ENCODE measurements around the gene CASKIN2.

The CASKIN2 gene

DNA sequence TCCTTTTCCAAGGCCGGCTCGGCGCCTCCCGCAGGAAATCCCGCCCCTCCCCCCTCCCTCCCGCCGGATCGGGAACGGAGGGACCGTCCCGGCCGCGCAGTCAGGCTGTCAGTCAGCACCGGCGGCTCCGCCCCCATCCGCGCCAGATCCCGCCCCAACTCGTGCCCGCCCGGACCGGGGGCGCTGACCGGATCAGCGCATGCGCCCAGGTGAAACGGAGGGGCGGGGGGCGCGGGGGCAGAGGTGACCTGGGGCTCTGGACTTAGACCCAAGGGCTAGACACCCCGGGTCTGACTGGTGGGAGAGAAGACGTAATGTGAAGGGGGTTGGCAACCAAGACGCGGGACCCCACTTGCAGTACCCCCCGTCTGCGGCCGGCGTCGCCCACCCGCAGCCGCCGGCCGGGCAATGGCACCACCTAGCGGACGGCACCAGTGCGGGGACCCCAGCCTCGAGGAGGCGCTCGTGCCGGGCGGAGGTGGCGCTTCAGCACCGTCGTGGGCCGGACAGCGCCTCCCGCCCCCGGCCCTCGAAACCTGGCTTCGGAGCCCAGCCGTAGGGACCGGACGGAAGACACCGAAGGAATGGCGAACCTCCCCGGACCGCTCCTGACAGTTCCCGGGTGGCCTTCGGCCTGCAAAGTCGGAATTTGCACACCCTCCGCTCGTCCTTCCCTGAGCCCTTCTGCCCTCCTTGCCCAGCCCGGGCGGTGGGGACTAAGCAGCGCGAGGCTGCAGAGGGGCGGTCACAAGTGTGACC, at the start of gene CASKIN2:
TSS of gene CASKIN2 (minus strand) at position 42 of the 759 bp plus-strand sequence. CDS start 1,733 bp downstream, outside the sequence.
- peak; percentile 41 for DNase-seq

DNA sequence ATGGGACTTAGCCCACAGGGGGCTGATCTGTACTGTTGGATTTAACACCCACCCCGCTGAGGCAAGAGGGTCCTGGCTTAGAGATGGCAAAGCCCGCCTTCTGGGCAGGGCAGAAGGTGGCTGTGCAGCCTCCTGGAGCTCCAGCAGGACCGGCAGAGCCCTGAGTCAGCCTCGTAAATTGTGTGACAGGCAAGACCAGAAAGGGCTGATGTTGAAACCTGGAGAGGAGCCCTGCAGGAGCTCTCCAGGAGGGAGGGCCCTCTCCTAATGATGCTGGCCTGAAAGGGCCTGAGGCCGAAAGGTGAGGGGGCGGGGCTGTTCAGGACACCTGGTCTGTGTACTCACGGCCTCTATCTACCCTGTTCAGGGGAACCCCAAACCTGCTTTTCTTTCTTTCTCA, 49.7 kb upstream of the CASKIN2 start:
- DNase-seq: no peak

DNA sequence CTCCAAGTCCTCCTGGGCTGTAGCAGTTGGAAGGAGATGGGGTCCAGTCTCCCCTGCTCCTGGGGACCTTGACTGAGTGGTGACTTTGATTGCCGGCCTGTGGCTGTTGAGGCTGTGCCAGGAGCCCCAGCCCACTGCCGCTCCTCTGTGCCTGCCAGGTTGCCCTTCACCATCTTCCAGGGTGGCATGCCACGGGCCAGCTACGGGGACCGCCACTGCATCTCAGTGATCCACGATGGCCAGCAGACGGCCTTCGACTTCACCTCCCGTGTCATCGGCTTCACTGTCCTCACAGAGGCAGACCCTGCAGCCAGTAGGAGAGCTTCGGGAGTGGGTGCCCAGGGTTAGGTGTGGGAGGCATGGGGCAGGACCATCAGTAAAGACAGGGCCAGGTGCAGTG, 48.9 kb upstream of the CASKIN2 start:
- no peak for DNase-seq

GRCh38 chr17:75563063-75563758, 47.9 kb upstream of the CASKIN2 start:
- no peak for DNase-seq

- DNase-seq: no peak
These were observed 46.7 kb upstream of the CASKIN2 start for GRCh38 chr17:75561927-75562603.

DNA sequence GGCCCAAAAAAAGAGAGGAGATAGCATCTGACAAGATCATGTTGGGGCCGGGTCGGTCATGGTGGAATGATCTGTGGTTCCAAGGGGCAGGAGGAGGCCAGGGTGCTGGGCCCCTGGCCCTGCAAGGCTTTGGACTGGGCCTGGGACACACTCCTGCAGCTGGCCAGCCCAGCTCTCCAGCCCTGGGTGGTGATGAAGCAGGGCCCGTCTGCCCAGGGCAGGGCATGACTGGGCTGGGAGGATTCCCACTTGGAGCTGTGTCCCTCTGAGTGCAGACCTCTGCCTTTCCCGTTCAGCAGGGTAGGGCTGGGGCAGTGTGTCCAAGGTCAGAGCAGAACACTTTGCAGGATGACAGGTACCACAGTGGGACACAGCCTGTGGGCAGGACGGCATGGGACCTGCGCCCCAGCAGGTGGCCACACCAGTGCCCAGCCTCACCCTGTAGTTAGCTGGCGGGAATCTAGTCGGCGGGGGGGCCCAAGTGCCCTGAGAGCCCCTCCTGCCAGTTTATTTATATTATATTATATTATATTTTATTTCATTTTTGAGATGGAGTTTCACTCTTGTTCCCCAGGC, 44.7 kb upstream of the CASKIN2 start:
- no peak for DNase-seq

- no peak for DNase-seq
These were observed 43.6 kb upstream of the CASKIN2 start for GRCh38 chr17:75558666-75559530.

DNA sequence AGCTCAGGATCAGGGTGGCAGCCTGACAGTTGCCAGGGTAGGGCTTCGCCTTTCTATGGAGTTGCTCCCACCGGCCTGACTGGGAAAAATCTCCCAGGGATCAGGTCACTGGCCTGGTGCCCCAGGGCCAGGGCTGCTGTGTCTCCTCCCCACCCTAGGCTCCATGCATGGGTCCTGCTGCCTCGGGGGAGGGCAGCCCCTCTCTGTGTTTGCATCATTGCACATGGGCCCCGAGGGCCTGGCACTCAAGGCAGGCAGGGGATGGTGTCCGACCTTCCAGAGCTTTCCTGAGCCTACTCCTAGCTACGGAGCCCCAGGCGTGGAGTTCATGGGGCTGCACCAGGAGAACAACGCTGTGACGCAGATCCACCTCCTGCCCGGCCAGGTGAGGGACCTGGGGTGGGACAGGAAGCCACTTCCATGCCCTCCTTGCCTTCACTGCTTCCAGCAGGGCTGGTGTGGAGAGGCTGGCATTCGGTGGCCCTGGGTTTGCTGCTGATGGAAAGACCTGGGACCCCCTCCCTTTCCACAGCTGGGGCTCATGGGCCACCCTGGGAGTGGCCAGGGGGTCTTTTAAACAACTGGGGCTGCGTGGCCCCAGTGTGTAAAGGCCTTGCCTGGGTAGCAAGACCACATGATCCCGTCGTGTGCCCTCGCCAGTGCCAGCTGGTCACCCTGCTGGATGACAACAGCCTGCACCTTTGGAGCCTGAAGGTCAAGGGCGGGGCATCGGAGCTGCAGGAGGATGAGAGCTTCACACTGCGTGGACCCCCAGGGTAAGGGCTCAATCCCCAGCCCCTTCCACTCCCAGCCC, 42.7 kb upstream of the CASKIN2 start:
- no peak for DNase-seq

- DNase-seq: no peak
These were observed 41.9 kb upstream of the CASKIN2 start for GRCh38 chr17:75557075-75557851.

DNA sequence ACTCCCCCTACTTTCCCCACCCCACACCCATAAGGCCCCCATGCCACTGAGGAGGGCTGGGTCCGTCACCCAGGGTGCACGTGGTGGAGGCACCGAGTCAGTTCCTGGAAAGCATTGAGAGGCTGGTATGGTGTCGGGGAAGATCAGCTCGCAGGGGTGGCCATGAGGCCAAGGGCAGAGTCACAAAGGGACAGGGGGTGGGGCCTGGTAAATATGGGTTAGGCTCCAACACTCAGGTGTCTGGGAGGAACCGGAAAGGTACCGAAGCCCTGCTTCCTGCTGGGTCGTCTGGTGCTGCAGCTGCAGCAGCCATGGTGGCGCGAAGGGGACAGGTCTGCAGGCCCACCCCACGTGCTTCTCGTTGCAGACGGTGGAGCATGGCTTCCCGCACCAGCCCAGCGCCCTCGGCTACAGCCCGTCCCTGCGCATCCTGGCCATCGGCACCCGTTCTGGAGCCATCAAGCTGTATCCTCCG, 40.4 kb upstream of the CASKIN2 start:
- no peak for DNase-seq

GRCh38 chr17:75553295-75554110, 38.2 kb upstream of the CASKIN2 start:
- no peak for DNase-seq

DNA sequence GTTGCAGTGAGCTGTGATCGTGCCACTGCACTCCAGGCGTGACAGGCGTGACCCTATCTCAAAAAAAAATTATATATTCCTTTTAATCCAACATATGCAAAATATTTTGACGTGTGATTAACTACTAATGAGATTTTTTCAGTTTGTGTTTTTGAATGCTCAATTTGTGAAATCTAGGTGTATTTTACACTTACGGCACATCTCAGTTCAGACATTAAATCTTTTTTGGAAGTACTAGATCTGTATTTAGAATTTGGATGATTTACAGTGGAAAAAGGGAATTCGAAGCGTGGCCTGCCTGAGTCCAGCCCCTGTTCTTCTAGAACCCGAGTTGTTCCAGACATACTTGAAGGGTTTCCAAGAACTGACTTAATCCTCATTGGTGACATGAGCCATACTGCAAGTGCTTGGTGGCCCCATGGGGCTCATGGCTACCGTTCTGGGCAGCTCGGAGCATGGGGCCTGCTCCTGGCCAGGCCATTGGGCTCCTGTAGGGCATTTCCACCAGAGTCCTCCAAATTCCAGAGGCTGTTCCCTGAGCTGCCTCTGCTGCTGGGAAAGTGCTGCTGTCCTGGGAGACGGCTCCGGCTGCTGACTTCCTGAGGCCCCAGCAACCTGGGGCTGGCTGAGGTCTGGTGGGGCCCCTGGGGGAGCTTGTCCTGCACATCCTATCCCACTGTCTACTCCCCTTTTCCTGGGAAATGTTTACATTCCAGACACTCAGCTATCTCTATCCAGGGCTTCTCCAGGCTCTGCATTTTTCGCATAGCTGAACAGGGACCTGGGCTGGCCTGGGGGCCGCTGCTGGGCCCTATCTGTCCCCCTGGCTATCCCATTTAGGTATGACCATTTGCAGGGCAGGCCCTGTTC, 37.3 kb upstream of the CASKIN2 start:
- no peak for DNase-seq

DNA sequence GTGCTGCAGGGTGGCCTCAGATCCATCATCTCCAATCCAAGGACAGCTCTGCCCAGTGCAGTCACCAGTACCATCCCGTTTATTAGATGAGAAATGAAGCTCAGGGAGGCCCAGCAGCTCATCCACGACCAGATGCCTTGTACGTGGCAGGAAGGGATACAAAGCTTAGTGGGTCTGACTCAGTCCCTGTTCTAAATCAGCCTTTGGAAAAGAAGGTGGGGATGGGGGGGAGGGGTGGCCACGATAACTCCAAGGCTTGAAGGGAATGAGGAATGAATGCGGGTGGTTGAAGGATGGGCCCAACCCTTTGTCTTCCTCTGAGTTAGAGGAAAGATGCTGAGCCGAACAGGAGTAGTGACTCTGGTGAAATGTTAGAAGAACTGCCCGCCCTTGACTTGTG, 35.9 kb upstream of the CASKIN2 start:
- no peak for DNase-seq

DNA sequence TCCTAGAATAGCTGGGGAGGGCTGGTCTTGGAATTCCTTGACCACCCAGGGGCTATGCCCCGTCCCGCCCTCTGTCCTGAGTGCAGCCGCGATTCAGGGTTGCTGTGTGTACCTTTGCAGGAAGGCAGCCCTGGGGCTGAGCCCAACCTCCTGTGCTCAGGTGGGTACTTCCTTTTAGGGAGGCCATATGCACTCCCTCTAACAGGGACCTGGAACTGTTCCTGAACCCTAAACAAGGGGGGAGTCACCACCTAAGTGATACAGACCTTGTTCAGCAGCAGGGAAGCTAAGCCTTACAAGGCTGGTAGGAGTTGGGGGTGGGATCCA, 34.8 kb upstream of the CASKIN2 start:
- no peak for DNase-seq

GRCh38 chr17:75549246-75550138, 34.2 kb upstream of the CASKIN2 start:
- no peak for DNase-seq

GRCh38 chr17:75548813-75549212, 33.5 kb upstream of the CASKIN2 start:
- DNase-seq: no peak

- no peak for DNase-seq
These were observed 31.8 kb upstream of the CASKIN2 start for GRCh38 chr17:75547091-75547490.

DNA sequence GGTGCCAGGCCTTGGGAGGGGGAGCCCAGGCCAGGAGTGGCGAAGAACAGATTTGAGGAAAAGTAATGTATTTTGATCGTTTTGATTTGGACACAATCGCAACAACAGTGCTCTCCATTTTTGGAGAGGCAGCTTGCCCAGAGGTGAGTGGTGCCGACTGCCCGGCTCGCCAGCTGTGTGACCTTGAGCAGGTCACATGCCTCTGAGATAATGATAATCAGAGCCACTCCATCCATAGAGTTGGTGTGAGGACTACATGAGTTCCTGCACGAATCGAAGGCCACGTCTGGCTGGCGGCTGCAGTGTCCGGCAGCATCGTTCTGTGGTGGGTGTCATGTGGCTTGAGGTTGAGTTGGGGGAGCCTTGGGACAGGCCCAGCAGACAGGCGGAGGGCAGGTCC, 30.8 kb upstream of the CASKIN2 start:
- no peak for DNase-seq
